GM12874 (cell line): ENCODE measurements around the gene PLCL2.

ENCODE experiments used
- CTCF ChIP-seq: IDR thresholded peaks from 2 replicates; pipeline ENCODE4 v1.5.1; 2011; ENCODE audit warnings: low read depth, mild to moderate bottlenecking, control low read depth, low read length, moderate library complexity; ENCODE audit not compliant: insufficient read depth

PLCL2 gene

GRCh38 chr3:16960125-16960524 is 75.4 kb downstream of the PLCL2 start:
- TF ChIP-seq CTCF, result no peak

- no peak for TF ChIP-seq CTCF
These were observed 77.0 kb downstream of the PLCL2 start for GRCh38 chr3:16961621-16962205.

- TF ChIP-seq CTCF, result no peak
These were observed 90.3 kb downstream of the PLCL2 start for GRCh38 chr3:16975083-16975482.

- no peak for TF ChIP-seq CTCF
These were observed 93.6 kb downstream of the PLCL2 start for GRCh38 chr3:16978234-16978920.

GRCh38 chr3:16978921-16979271 is 94.1 kb downstream of the PLCL2 start:
- no peak for TF ChIP-seq CTCF

GRCh38 chr3:16982460-16982859 is 97.7 kb downstream of the PLCL2 start:
- no peak for TF ChIP-seq CTCF

- no peak for TF ChIP-seq CTCF
These were observed 100.9 kb downstream of the PLCL2 start for GRCh38 chr3:16985608-16986007.
